GM23338 (cell line): ENCODE measurements around the gene PCED1A. TPM values are rescaled to one million over a fixed set of nuclear protein-coding genes. Genes with fewer than 3 reads are reported as not detected.
A peak's percentile ranks its signal among the peaks of the same experiment; 100 is the strongest.

Experiments used
- ATAC-seq: fragments of 200-7000 bp; cut with Tn5 transposase; 3 replicates; pipeline ENCODE4 v1.9.1; 2020
- DNase-seq: peaks from one replicate; pipeline ENCODE4 v3.0.0-alpha.2; 2015; ENCODE audit warnings: low spot score
- H2AFZ ChIP-seq: fragments of 200-600 bp; sonication (generic); 2 replicates; pipeline ENCODE4 v1.8.0; 2016; ENCODE audit warnings: antibody characterized with exemption, mild to moderate bottlenecking, moderate library complexity
- H3F3A ChIP-seq: fragments of 200-600 bp; sonication (generic); replicated peaks from 2 replicates; pipeline ENCODE4 v1.8.0; 2017; ENCODE audit warnings: antibody characterized with exemption, mixed run types, low read depth
- H3K27ac ChIP-seq: fragments of 200-600 bp; sonication (generic); 2 replicates; pipeline ENCODE4 v1.6.1; 2016; ENCODE audit warnings: low read depth
- H3K27me3 ChIP-seq: fragments of 200-600 bp; sonication (generic); 2 replicates; pipeline ENCODE4 v1.8.0; 2016; ENCODE audit warnings: mild to moderate bottlenecking, mixed run types, moderate library complexity; ENCODE audit not compliant: insufficient read depth
- H3K36me3 ChIP-seq: fragments of 200-600 bp; sonication (generic); 2 replicates; pipeline ENCODE4 v1.8.0; 2016; ENCODE audit warnings: mild to moderate bottlenecking; ENCODE audit not compliant: insufficient read depth
- H3K4me1 ChIP-seq: fragments of 200-600 bp; sonication (generic); 2 replicates; pipeline ENCODE4 v1.8.0; 2016; ENCODE audit warnings: mild to moderate bottlenecking, moderate library complexity; ENCODE audit not compliant: insufficient read depth
- H3K4me2 ChIP-seq: fragments of 200-600 bp; sonication (generic); 2 replicates; pipeline ENCODE4 v1.7.1; 2017; ENCODE audit warnings: mixed run types
- H3K4me3 ChIP-seq: fragments of 200-600 bp; sonication (generic); 2 replicates; pipeline ENCODE4 v1.6.1; 2016; ENCODE audit warnings: mixed run types
- H3K79me2 ChIP-seq: fragments of 200-600 bp; sonication (generic); replicated peaks from 2 replicates; pipeline ENCODE4 v1.8.0; 2017; ENCODE audit warnings: mild to moderate bottlenecking; ENCODE audit not compliant: insufficient read depth
- H3K9me2 ChIP-seq: fragments of 200-600 bp; sonication (generic); 2 replicates; pipeline ENCODE4 v1.8.0; 2017; ENCODE audit not compliant: insufficient read depth
- H4K20me1 ChIP-seq: fragments of 200-600 bp; sonication (generic); replicated peaks from 2 replicates; pipeline ENCODE4 v1.8.0; 2017; ENCODE audit warnings: mild to moderate bottlenecking; ENCODE audit not compliant: insufficient read depth
- H3K27ac Mint-ChIP-seq: 2 replicates; pipeline ENCODE4 v1.8.0; 2020; ENCODE audit warnings: inconsistent platforms, mild to moderate bottlenecking, moderate library complexity, mixed read lengths
- H3K27me3 Mint-ChIP-seq: 3 replicates; pipeline ENCODE4 v1.8.0; 2022; ENCODE audit warnings: low read depth, mild to moderate bottlenecking, moderate library complexity, mixed read lengths, inconsistent platforms; ENCODE audit not compliant: insufficient read depth, poor library complexity
- H3K36me3 Mint-ChIP-seq: 3 replicates; pipeline ENCODE4 v1.8.0; 2021; ENCODE audit warnings: low read depth, mild to moderate bottlenecking, inconsistent platforms, moderate library complexity, mixed read lengths
- H3K4me1 Mint-ChIP-seq: 3 replicates; pipeline ENCODE4 v1.8.0; 2020; ENCODE audit warnings: mild to moderate bottlenecking, inconsistent platforms, mixed read lengths
- H3K4me3 Mint-ChIP-seq: 3 replicates; pipeline ENCODE4 v1.8.0; 2021; ENCODE audit warnings: moderate library complexity, mild to moderate bottlenecking, inconsistent platforms, mixed read lengths
- H3K9me3 Mint-ChIP-seq: 3 replicates; pipeline ENCODE4 v1.8.0; 2020; ENCODE audit warnings: moderate library complexity, mild to moderate bottlenecking, inconsistent platforms, mixed read lengths
- CREB1 ChIP-seq: fragments of 250-450 bp; sonication (Bioruptor Pico); IDR thresholded peaks from 2 replicates; pipeline ENCODE4 v1.5.0; 2020; ENCODE audit warnings: low read depth, mild to moderate bottlenecking, moderate library complexity
- EZH2 ChIP-seq: fragments of 200-600 bp; sonication (generic); IDR thresholded peaks from one replicate; pipeline ENCODE4 v1.8.0; 2017; ENCODE audit warnings: antibody characterized with exemption, mild to moderate bottlenecking, low read depth; ENCODE audit not compliant: unreplicated experiment
- EZH2phosphoT487 ChIP-seq: fragments of 200-600 bp; sonication (generic); IDR thresholded peaks from one replicate; pipeline ENCODE4 v1.8.1; 2018; ENCODE audit warnings: antibody characterized with exemption; ENCODE audit not compliant: unreplicated experiment
- ZNF114 ChIP-seq: fragments of 250-450 bp; sonication (Bioruptor Pico); IDR thresholded peaks from 2 replicates; pipeline ENCODE4 v1.5.0; 2020; ENCODE audit warnings: mild to moderate bottlenecking, moderate library complexity
- polyA plus RNA-seq: library from polyadenylated mRNA; unstranded; fragments of >200 nt; fragmentation: Nextera tagmentation; extraction: Ambion mirVana; gene quantifications from 2 replicates; pipeline ENCODE4 v1.2.1, GENCODE V29; 2016
- total RNA-seq: library from RNA; depleted of rRNA; stranded (reverse); fragments of >200 nt; shearing (Covaris generic); gene quantifications from 2 replicates; pipeline ENCODE4 v1.2.3, GENCODE V29; 2014
- TF ChIP-seq, protein P1 (sequence below): fragments of 250-450 bp; sonication (Bioruptor Pico); IDR thresholded peaks from 2 replicates; pipeline ENCODE4 v1.5.0; 2020; ENCODE audit warnings: mild to moderate bottlenecking, moderate library complexity

PCED1A gene
- total and polyA plus RNA-seq, 2 experiments from 2014 or later = 5.0 to 8.9 TPM

DNA sequence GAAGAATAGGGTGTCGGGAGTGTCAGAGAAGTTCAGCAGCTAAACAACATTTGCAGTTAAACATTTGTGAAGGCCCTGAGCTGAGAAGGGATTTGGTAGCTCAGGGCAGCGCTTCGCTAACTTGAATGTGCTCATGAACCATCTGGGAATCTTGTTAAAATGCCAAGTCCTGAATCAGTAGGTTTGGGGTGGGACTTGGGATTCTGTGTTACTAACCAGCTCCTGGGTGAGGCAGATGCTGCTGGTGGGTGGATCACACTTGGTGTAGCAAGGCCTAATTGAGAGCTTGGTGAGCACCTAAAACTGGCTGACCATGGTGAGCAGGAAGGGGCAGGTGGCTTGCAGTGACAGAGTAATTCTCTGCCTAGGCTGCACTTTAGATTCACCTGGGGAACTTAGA lies 38.7 kb upstream of the PCED1A start (continued):
- TF ChIP-seq, protein P1, sequence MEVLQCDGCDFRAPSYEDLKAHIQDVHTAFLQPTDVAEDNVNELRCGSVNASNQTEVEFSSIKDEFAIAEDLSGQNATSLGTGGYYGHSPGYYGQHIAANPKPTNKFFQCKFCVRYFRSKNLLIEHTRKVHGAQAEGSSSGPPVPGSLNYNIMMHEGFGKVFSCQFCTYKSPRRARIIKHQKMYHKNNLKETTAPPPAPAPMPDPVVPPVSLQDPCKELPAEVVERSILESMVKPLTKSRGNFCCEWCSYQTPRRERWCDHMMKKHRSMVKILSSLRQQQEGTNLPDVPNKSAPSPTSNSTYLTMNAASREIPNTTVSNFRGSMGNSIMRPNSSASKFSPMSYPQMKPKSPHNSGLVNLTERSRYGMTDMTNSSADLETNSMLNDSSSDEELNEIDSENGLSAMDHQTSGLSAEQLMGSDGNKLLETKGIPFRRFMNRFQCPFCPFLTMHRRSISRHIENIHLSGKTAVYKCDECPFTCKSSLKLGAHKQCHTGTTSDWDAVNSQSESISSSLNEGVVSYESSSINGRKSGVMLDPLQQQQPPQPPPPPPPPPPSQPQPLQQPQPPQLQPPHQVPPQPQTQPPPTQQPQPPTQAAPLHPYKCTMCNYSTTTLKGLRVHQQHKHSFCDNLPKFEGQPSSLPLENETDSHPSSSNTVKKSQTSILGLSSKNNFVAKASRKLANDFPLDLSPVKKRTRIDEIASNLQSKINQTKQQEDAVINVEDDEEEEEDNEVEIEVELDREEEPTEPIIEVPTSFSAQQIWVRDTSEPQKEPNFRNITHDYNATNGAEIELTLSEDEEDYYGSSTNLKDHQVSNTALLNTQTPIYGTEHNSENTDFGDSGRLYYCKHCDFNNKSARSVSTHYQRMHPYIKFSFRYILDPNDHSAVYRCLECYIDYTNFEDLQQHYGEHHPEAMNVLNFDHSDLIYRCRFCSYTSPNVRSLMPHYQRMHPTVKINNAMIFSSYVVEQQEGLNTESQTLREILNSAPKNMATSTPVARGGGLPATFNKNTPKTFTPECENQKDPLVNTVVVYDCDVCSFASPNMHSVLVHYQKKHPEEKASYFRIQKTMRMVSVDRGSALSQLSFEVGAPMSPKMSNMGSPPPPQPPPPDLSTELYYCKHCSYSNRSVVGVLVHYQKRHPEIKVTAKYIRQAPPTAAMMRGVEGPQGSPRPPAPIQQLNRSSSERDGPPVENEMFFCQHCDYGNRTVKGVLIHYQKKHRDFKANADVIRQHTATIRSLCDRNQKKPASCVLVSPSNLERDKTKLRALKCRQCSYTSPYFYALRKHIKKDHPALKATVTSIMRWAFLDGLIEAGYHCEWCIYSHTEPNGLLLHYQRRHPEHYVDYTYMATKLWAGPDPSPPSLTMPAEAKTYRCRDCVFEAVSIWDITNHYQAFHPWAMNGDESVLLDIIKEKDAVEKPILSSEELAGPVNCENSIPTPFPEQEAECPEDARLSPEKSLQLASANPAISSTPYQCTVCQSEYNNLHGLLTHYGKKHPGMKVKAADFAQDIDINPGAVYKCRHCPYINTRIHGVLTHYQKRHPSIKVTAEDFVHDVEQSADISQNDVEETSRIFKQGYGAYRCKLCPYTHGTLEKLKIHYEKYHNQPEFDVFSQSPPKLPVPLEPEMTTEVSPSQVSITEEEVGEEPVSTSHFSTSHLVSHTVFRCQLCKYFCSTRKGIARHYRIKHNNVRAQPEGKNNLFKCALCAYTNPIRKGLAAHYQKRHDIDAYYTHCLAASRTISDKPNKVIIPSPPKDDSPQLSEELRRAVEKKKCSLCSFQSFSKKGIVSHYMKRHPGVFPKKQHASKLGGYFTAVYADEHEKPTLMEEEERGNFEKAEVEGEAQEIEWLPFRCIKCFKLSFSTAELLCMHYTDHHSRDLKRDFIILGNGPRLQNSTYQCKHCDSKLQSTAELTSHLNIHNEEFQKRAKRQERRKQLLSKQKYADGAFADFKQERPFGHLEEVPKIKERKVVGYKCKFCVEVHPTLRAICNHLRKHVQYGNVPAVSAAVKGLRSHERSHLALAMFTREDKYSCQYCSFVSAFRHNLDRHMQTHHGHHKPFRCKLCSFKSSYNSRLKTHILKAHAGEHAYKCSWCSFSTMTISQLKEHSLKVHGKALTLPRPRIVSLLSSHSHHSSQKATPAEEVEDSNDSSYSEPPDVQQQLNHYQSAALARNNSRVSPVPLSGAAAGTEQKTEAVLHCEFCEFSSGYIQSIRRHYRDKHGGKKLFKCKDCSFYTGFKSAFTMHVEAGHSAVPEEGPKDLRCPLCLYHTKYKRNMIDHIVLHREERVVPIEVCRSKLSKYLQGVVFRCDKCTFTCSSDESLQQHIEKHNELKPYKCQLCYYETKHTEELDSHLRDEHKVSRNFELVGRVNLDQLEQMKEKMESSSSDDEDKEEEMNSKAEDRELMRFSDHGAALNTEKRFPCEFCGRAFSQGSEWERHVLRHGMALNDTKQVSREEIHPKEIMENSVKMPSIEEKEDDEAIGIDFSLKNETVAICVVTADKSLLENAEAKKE (CRISPR knock-in tag) = no peak
- TF ChIP-seq EZH2 = no peak

DNA sequence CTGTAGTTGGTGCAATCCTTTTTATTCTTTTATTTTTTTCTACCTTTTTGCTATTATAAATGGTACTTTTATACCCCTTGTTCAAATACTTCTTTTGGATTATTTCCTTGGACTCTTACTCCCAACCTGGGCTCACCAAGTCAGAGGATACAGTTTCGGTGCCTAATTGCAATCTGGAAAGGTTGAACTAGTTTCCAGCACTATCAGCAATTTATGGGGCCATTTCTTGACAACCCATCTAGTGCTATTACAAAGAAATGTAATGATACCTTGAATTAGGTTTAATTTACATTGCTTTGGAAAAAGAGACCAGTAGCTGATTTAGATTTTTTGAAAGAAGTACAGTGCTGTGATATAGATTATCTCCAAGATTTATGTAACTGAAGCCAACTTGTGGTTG lies 38.1 kb upstream of the PCED1A start:
- DNase-seq = no peak
- no peaks in the 10 kb centered on the region for H3K27me3 ChIP-seq

DNA sequence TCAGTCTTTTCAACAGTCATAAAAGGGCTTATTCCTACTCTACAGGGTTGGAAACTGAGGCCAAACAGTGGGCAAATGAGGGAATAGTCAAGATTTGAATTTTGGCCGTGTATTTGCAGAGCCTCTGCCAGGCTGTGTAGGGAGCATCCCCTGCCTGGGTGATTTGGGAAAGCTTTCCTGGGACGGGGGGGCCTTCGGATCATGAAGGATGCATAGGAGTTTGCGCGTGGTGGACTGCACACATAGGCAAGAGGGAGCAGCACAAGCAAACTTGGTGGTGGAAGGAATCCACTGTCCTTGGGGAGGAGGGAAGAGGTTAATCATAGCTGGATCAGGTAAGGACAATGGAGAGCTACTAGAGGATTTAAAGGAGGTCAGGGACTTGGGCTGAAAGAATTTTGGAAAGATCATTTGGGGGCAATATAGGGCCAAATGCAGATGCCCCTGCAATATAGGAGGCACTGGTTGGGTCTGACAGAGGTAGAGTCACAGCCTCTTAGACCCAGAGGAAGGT lies 35.3 kb upstream of the PCED1A start:
- Mint-ChIP-seq H3K36me3 (peaks cover 9% of the 10 kb centered on the region), H3K27ac (no peak overlapping the region), H3K27me3 (peaks cover 24% of the 10 kb centered on the region), H3K4me3 (peak overlapping the region; percentile 25; the same call in 1 of the 3 replicates), H3K4me1 (peaks cover 30% of the 10 kb centered on the region), H3K9me3 (no peaks in the 10 kb centered on the region)
- Histone ChIP-seq H3K79me2 (peaks cover 69% of the 10 kb centered on the region), H3F3A (0 out of 2 replicates have a peak, but pooled peaks cover 5% of the 10 kb centered on the region), H3K4me3 (no peak overlapping the region), H3K27me3 (peaks cover 18% of the 10 kb centered on the region), H3K27ac (no peak overlapping the region), H2AFZ (no peak overlapping the region), H3K36me3 (no peaks in the 10 kb centered on the region), H4K20me1 (peaks cover 24% of the 10 kb centered on the region), H3K9me2 (no peaks in the 10 kb centered on the region), H3K4me2 (peak overlapping the region; percentile 88; the same call in 1 of the 2 replicates), H3K4me1 (peaks cover 10% of the 10 kb centered on the region)
- ATAC-seq = no peak
- no peak for DNase-seq
- no peak for TF ChIP-seq ZNF114 (CRISPR knock-in tag)
- no peak for TF ChIP-seq EZH2phosphoT487

More for the DNA sequence above, 38.1 kb upstream of the PCED1A start:
- Histone ChIP-seq H3K27ac (no peak overlapping the region), H3K4me3 (no peak overlapping the region), H3K36me3 (no peaks in the 10 kb centered on the region), H3K9me2 (no peaks in the 10 kb centered on the region), H3K79me2 (peaks cover 95% of the 10 kb centered on the region), H3F3A (no peaks in the 10 kb centered on the region), H3K4me2 (no peak overlapping the region), H4K20me1 (peaks cover 26% of the 10 kb centered on the region), H3K4me1 (peaks cover 16% of the 10 kb centered on the region), H2AFZ (no peak overlapping the region)
- H3K9me3 Mint-ChIP-seq = no peaks in the 10 kb centered on the region
- H3K36me3 Mint-ChIP-seq = peaks cover 9% of the 10 kb centered on the region
- no peak overlapping the region for H3K27ac Mint-ChIP-seq
- TF ChIP-seq CREB1 (CRISPR knock-in tag) = no peak
- H3K4me3 Mint-ChIP-seq = no peak overlapping the region
- no peak for ATAC-seq
- H3K4me1 Mint-ChIP-seq = peaks cover 28% of the 10 kb centered on the region
- H3K27me3 Mint-ChIP-seq = peaks cover 6% of the 10 kb centered on the region
